Measurements from ENCODE around the gene SPATA9. TPM values are rescaled to one million over a fixed set of nuclear protein-coding genes. Genes with fewer than 3 reads are reported as not detected.
"Not testable (repeated sequence)": the region's sequence is repeated elsewhere in the genome, so short reads cannot be mapped to it uniquely, and the experiment has no call there.

SPATA9 gene
- total RNA-seq, 8 experiments from 2014 or later, result 0.60 to 2.1 (median 1.2) TPM; not detected in 1

DNA sequence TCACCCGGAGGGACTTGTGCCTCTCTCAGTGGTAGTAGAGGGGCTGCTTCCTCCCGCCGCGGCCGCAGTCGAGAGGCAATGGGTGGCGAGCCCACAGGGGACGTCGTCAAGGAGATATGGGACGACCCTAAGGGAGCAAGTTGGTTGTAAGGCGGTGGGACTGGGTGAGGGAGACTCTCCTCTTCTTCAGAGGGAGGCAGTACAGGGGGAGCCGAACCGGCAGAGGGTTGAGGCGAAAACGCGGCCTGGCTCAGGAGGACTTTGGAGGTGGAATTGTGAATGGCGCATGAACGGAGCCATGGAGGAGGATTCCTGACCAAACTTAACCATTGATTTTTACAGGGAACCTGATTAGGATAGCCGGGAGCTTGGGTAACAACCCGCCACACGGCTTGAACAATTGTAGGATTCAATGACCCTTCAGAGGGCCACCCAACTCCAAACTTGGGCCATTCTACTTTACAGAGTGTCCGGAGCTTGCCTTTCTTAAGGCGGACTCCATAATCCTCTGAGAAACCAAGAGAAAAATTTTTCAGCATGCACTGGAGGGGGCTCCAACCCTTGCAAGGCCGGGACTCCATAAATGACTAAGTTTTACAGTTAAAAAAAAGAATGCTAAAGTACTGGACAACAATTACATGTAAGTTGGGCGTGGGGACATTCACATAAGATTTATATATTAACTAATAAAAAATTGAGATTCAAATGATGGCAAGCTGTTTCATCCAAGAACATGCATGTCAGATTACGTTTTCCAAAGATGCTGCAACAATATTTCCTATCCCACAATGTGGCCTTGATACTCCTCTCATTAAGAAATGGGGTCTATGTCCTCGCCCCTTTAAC, 28.9 kb upstream of the SPATA9 start:
- no peak for ATAC-seq (replicated peaks in 6 of 8)
- Histone ChIP-seq H3K4me1 (replicated peaks in 1 of 2) (peaks cover 2 to 4% of the 10 kb centered on the region in 2 donors), H3K27ac (no peak overlapping the region), H3K4me3 (no peak overlapping the region)
- WGBS, 10 experiments, result 68 to 96% (median 86%) methylated on average over 1 to 14 of the region's 27 CpGs
- in situ Hi-C loops (cut with MboI; ENCODE audit: low pct_unique_long_range_greater_than_20kb in 2 of 9, low sequenced_read_pairs in 9 of 9, unreplicated experiment in 9 of 9), result no loop called here

GRCh38 chr5:95710651-95711500, 28.1 kb upstream of the SPATA9 start:
- in situ Hi-C loops (cut with MboI; ENCODE audit: low pct_unique_long_range_greater_than_20kb in 2 of 9, low sequenced_read_pairs in 9 of 9, unreplicated experiment in 9 of 9); ATAC-seq (replicated peaks in 6 of 8); H3K4me1 ChIP-seq (replicated peaks in 1 of 2); H3K27ac ChIP-seq; H3K4me3 ChIP-seq: not testable (repeated sequence)
- 59 to 100% (median 83%) methylated on average over 2 to 13 of the region's 23 CpGs; no CpG with 5 or more reads in 3 of the 10 experiments for WGBS, 10 experiments

DNA sequence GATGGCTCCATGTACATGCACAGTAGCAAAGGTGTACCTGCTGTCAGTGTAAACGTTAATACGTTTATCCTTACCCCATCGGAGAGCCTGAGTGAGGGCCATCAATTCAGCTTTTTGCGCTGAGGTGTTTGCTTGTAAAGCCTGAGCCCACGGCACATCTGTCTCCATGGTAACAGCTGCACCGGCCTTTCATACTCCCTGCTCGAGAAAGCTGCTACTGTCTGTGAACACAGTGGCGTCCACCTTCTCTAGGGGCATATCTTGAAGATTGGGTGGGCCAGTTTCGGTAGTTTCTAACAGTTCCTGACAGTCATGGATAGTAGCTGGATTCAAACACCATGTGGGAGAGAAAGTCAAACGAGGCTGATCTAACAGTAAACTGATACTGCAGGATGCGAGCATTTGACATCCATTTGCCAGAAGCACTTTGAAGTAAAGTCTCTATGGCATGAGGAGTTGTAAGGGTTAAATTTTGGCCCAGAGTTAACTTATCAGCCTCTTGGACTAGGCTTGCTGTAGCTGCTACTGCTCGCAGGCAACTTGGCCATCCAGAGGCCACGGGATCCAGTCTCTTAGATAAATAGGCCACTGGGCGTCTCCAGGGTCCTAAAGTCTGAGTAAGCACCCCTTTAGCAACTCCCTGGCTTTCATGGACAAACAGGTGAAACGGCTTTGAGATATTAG, 27.3 kb upstream of the SPATA9 start:
- ATAC-seq (replicated peaks in 6 of 8), result peak in 4 of 8 experiments; percentile 42 to 70 (median 64)
- 17 to 93% (median 56%) methylated on average over 1 to 11 of the region's 15 CpGs; no CpG with 5 or more reads in 1 of the 10 experiments for WGBS, 10 experiments
- Histone ChIP-seq H3K27ac (no peak overlapping the region), H3K4me3 (no peak overlapping the region), H3K4me1 (replicated peaks in 1 of 2) (peaks cover 2 to 4% of the 10 kb centered on the region in 2 donors)
- in situ Hi-C loops (cut with MboI; ENCODE audit: low pct_unique_long_range_greater_than_20kb in 2 of 9, low sequenced_read_pairs in 9 of 9, unreplicated experiment in 9 of 9), result no loop called here

- Histone ChIP-seq H3K4me1 (replicated peaks in 1 of 2) (peaks cover 2 to 4% of the 10 kb centered on the region in 2 donors), H3K4me3 (no peak overlapping the region), H3K27ac (no peak overlapping the region)
- 17 to 100% (median 100%) methylated on average over 1 to 6 of the region's 7 CpGs; no CpG with 5 or more reads in 3 of the 10 experiments for WGBS, 10 experiments
- in situ Hi-C loops (cut with MboI; ENCODE audit: low pct_unique_long_range_greater_than_20kb in 2 of 9, low sequenced_read_pairs in 9 of 9, unreplicated experiment in 9 of 9), result no loop called here
- no peak for ATAC-seq (replicated peaks in 6 of 8)
These were observed 26.1 kb upstream of the SPATA9 start for GRCh38 chr5:95708876-95709275.

DNA sequence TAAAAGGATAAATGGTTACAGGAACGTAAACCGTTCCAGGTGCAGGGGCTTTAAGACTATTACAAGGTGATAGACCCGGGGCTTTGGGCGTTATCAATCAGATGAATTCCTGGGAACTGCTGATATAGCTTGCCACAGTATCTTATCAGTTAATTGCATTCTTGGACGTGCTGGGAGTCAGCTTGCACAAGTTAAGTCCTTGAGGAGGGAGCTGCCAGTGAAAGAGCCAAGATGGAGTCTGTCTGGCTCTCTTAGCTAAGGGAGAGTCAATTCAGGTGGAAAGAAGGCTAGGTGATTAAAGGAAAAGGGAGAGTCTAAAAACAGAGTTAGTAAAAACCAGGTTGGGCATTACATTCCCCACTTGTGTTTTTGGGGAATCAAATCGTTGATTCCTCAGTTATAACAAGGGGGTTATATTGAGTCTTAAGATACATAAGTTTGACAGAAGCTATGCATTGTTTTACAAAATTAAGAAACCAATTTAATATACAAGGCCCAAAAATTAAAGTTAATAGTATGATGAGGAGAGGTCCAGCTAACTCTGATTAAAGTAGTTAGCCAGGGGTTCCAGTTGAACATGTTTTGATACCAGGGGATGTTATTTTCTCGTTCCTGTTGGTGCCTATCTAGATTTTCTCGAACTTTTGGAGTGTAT, 24.9 kb upstream of the SPATA9 start:
- not testable (repeated sequence) for H3K27ac ChIP-seq

DNA sequence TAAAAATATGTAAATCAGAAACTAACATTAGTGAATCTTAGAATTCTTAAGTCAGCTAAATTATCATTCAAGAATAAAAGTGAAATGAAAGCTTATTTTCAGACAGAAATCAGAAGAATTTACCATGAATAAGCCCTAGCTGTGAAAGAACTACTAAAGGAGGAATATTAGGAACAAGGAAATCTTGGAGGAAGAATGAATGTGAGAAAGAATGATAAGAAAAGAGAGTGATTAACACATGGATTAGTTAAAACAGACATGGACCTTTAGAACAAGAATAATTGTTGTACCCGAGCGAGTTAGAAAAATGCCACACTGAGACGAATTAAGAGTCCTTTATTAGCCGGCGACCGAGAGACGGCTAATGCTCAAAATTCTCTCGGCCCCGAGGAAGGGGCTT, 24.3 kb upstream of the SPATA9 start:
- ATAC-seq (replicated peaks in 6 of 8), result no peak
- 84 to 100% (median 94%) methylated on average over 1 to 9 of the region's 9 CpGs; no CpG with 5 or more reads in 1 of the 10 experiments for WGBS, 10 experiments
- in situ Hi-C loops (cut with MboI; ENCODE audit: low pct_unique_long_range_greater_than_20kb in 2 of 9, low sequenced_read_pairs in 9 of 9, unreplicated experiment in 9 of 9), result no loop called here
- H3K4me3 ChIP-seq, result no peak overlapping the region
- H3K27ac ChIP-seq, result no peak overlapping the region
- H3K4me1 ChIP-seq (replicated peaks in 1 of 2), result peaks cover 2 to 4% of the 10 kb centered on the region in 2 donors

More for the DNA sequence above, 24.9 kb upstream of the SPATA9 start:
- H3K4me3 ChIP-seq; H3K4me1 ChIP-seq (replicated peaks in 1 of 2); in situ Hi-C loops (cut with MboI; ENCODE audit: low pct_unique_long_range_greater_than_20kb in 2 of 9, low sequenced_read_pairs in 9 of 9, unreplicated experiment in 9 of 9); ATAC-seq (replicated peaks in 6 of 8): not testable (repeated sequence)
- 70 to 100% (median 80%) methylated on average over 1 to 7 of the region's 8 CpGs; no CpG with 5 or more reads in 1 of the 10 experiments for WGBS, 10 experiments

- WGBS, 10 experiments, result no CpG with 5 or more reads among the region's 5 CpGs
These were observed 23.4 kb upstream of the SPATA9 start for GRCh38 chr5:95706196-95706595.

DNA sequence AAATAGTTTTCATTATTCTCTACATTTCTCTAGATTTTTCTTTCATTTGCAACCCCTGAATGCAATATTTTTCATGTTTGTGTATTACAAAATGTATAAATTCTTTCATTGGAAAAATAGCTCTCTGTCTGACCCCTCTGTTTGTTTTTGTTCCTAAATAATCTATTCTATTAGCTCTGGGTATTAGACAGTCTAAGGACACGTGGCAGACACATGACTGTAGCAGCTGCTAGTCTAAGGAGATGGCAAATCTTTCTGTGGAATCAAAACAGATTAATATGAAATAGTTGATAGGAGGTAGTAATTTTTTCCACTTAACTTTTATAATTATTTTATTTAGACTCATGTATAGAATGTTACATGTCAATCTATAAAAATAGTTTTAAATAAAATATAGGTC, 21.4 kb upstream of the SPATA9 start:
- no peak for ATAC-seq (replicated peaks in 6 of 8)
- Histone ChIP-seq H3K27ac (no peak overlapping the region), H3K4me1 (replicated peaks in 1 of 2) (peaks cover 0 to 3% of the 10 kb centered on the region in 2 donors), H3K4me3 (no peak overlapping the region)
- in situ Hi-C loops (cut with MboI; ENCODE audit: low pct_unique_long_range_greater_than_20kb in 2 of 9, low sequenced_read_pairs in 9 of 9, unreplicated experiment in 9 of 9), result no loop called here
- whole genome bisulfite sequencing, 10 experiments, result 0 to 92% (median 58%) methylated on average over 1 of the region's 1 CpG; no CpG with 5 or more reads in 2 of the 10 experiments

More at GRCh38 chr5:95706196-95706595, 23.4 kb upstream of the SPATA9 start:
- H3K27ac ChIP-seq; ATAC-seq (replicated peaks in 6 of 8); in situ Hi-C loops (cut with MboI; ENCODE audit: low pct_unique_long_range_greater_than_20kb in 2 of 9, low sequenced_read_pairs in 9 of 9, unreplicated experiment in 9 of 9); H3K4me3 ChIP-seq; H3K4me1 ChIP-seq (replicated peaks in 1 of 2): not testable (repeated sequence)

DNA sequence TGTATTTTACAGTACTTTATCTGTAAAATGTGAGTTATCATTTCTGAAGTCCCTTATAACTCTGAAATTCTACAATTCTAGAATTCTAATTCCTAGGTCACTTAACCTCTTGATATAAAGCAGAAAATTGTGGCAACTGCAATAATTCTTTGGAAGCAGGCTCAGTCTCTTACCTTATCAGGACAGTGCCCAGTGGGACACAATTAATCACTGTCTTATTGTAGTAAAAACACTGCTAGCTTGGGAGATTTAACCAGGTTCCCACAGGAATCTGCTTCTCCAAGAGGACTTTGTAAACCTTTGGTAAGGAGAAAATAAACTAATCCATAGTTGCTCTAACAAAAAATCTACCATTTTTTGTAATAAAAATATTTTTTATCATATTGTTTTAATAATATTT, 18.3 kb upstream of the SPATA9 start:
- Histone ChIP-seq H3K4me1 (replicated peaks in 1 of 2) (peaks cover 0 to 3% of the 10 kb centered on the region in 2 donors), H3K4me3 (no peak overlapping the region), H3K27ac (no peak overlapping the region)
- no peak for ATAC-seq (replicated peaks in 6 of 8)
- in situ Hi-C loops (cut with MboI; ENCODE audit: low pct_unique_long_range_greater_than_20kb in 2 of 9, low sequenced_read_pairs in 9 of 9, unreplicated experiment in 9 of 9), result no loop called here

DNA sequence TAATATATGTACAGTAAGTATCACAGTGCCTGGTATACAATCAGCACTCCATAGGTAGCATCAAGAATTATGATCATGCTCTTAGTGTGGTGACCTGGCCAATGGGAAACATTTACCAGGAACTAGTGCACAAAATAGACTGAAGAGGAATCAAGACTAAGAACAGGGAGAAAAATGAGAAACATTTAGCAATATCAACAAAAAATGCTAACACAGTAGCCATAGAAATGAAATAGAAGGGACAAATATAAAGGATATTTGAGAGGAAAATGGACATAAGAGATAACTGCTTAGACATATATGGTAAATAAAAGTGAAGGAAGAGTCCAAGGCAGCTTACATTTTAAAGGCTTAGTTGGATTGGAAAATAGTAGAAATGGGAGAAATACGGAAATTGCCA, 16.5 kb upstream of the SPATA9 start:
- no peak for ATAC-seq (replicated peaks in 6 of 8)
- peaks cover 0 to 3% of the 10 kb centered on the region in 2 donors for H3K4me1 ChIP-seq (replicated peaks in 1 of 2)
- 75 to 100% (median 93%) methylated on average over 1 of the region's 1 CpG; no CpG with 5 or more reads in 1 of the 10 experiments for WGBS, 10 experiments
- no peak overlapping the region for H3K27ac ChIP-seq
- no peak overlapping the region for H3K4me3 ChIP-seq
- in situ Hi-C loops (cut with MboI; ENCODE audit: low pct_unique_long_range_greater_than_20kb in 2 of 9, low sequenced_read_pairs in 9 of 9, unreplicated experiment in 9 of 9), result no loop called here

- in situ Hi-C loops (cut with MboI; ENCODE audit: low pct_unique_long_range_greater_than_20kb in 2 of 9, low sequenced_read_pairs in 9 of 9, unreplicated experiment in 9 of 9), result no loop called here
- 42 to 91% (median 75%) methylated on average over 3 to 7 of the region's 7 CpGs; no CpG with 5 or more reads in 1 of the 10 experiments for WGBS, 10 experiments
- Histone ChIP-seq H3K4me3 (no peak overlapping the region), H3K4me1 (replicated peaks in 1 of 2) (peaks cover 0 to 3% of the 10 kb centered on the region in 2 donors), H3K27ac (no peak overlapping the region)
- peak in 2 of 8 experiments; percentile 70 to 84 for ATAC-seq (replicated peaks in 6 of 8)
These were observed 15.2 kb upstream of the SPATA9 start for GRCh38 chr5:95697781-95698681.

GRCh38 chr5:95690333-95690732, 7.5 kb upstream of the SPATA9 start:
- no peak for ATAC-seq (replicated peaks in 6 of 8)
- in situ Hi-C loops (cut with MboI; ENCODE audit: low pct_unique_long_range_greater_than_20kb in 2 of 9, low sequenced_read_pairs in 9 of 9, unreplicated experiment in 9 of 9), result no loop called here
- no peak overlapping the region for H3K27ac ChIP-seq
- no peaks in the 10 kb centered on the region for H3K4me1 ChIP-seq (replicated peaks in 1 of 2)
- no peak overlapping the region for H3K4me3 ChIP-seq

All from motor neuron (in vitro differentiated cells).